Left lobe of liver (tissue), 2 donors: ENCODE measurements around the gene MDC1. TPM values are rescaled to one million over a fixed set of nuclear protein-coding genes. Genes with fewer than 3 reads are reported as not detected.
"Not testable (repeated sequence)": the region's sequence is repeated elsewhere in the genome, so short reads cannot be mapped to it uniquely, and the experiment has no call there.

Experiments
- ATAC-seq: fragments of 200-7000 bp; cut with Tn5 transposase; one replicate; pipeline ENCODE4 v1.9.1; 2020; ENCODE audit warnings: mild to moderate bottlenecking, moderate library complexity
- DNase-seq: peaks from one replicate; pipeline ENCODE4 v3.0.0-alpha.2; 2020; ENCODE audit warnings: low spot score
- total RNA-seq: library from RNA; stranded (reverse); gene quantifications from one replicate; pipeline ENCODE4 v1.2.1, GENCODE V29; 2021
- donor health status: DM: no; HTN: no; CAD: no; lungs with moderate emphysema.
- donor health status: DM: no; HTN: yes; CAD: no.

The MDC1 gene
- total RNA-seq, 1 donor from 2014 or later, result 13.7 TPM

DNA sequence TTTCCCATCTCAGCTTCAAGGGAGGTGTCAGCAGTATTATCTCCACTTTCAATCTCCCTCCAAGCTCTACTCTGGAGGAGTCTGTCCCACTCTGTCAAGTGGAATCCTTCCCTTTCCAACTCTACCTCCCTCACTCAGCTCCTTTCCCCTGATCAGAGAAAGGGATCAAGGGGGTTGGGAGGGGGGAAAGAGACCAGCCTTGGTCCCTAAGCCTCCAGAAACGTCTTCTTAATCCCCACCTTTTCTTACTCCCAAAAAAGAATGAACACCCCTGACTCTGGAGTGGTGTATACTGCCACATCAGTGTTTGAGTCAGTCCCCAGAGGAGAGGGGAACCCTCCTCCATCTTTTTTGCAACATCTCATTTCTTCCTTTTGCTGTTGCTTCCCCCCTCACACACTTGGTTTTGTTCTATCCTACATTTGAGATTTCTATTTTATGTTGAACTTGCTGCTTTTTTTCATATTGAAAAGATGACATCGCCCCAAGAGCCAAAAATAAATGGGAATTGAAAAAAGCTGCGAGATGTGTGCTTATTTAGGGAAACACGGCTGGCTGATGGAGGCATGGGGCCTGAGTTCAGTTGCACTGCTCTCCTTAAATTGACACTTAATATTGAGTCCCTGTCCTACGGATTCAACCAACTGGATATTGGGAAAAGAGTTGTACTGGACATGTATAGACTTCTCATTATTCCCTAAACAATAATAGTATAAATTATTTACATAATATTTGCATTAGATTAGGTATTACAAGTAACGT is 8.0 kb upstream of the MDC1 start:
- ATAC-seq (no peak), DNase-seq (no peak)

GRCh38 chr6:30723843-30724741 is 7.0 kb upstream of the MDC1 start:
- not testable (repeated sequence) for ATAC-seq, DNase-seq

DNA sequence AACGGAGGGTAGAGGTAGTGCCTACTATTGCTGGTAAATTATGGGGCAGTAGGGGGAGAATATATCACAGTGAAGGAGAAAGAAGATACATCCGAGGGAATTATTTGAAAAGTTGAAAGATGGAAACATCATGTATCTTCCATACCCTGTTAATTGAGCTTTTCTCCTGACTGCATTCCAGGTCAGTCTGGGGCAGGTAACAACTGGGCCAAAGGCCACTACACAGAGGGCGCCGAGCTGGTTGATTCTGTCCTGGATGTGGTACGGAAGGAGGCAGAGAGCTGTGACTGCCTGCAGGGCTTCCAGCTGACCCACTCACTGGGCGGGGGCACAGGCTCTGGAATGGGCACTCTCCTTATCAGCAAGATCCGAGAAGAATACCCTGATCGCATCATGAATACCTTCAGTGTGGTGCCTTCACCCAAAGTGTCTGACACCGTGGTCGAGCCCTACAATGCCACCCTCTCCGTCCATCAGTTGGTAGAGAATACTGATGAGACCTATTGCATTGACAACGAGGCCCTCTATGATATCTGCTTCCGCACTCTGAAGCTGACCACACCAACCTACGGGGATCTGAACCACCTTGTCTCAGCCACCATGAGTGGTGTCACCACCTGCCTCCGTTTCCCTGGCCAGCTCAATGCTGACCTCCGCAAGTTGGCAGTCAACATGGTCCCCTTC is 6.2 kb upstream of the MDC1 start:
- DNase-seq, ATAC-seq: not testable (repeated sequence)

- peak; percentile 57 for ATAC-seq
Observed at GRCh38 chr6:30722280-30723112, 5.4 kb upstream of the MDC1 start.

DNA sequence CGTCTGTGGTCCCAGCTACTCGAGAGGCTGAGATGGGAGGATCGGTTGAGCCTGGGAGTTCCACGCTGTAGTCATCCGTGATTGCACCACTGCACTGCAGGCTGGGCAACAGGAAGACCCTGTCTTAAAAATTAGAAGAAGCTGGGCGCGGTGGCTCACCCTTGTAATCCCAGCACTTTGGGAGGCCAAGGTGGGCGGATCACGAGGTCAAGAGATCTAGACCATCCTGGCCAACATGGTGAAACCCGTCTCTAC is 4.9 kb upstream of the MDC1 start:
- DNase-seq, ATAC-seq: not testable (repeated sequence)

More at GRCh38 chr6:30722280-30723112, 5.4 kb upstream of the MDC1 start:
- DNase-seq, result peak; percentile 85

GRCh38 chr6:30721198-30722024 is 4.3 kb upstream of the MDC1 start:
- ATAC-seq (peak; percentile 64), DNase-seq (peak; percentile 91)

DNA sequence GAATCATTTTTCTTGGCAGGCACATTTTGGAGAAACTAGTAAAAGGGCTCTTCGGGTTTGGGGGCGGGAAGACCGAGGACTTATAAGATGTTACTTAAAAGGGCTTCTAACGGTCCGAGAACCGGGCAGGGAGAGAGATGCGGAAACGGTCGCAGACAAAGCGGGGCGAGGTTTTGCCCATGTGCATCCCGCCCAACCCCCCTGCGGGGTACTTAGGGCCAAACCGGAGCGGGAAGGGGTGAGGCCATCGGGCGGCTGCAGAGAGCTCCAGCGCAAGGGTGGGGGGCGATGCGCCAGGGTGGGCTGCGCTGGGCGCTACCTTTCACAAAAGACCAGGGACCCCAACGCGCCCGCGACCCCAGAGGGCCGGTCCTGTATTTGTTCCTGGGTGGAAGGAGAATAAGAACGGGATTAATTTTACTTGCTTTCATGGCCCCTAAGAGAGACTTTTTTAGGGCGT is 3.7 kb upstream of the MDC1 start:
- DNase-seq, result peak; percentile 78
- ATAC-seq, result peak; percentile 15

DNA sequence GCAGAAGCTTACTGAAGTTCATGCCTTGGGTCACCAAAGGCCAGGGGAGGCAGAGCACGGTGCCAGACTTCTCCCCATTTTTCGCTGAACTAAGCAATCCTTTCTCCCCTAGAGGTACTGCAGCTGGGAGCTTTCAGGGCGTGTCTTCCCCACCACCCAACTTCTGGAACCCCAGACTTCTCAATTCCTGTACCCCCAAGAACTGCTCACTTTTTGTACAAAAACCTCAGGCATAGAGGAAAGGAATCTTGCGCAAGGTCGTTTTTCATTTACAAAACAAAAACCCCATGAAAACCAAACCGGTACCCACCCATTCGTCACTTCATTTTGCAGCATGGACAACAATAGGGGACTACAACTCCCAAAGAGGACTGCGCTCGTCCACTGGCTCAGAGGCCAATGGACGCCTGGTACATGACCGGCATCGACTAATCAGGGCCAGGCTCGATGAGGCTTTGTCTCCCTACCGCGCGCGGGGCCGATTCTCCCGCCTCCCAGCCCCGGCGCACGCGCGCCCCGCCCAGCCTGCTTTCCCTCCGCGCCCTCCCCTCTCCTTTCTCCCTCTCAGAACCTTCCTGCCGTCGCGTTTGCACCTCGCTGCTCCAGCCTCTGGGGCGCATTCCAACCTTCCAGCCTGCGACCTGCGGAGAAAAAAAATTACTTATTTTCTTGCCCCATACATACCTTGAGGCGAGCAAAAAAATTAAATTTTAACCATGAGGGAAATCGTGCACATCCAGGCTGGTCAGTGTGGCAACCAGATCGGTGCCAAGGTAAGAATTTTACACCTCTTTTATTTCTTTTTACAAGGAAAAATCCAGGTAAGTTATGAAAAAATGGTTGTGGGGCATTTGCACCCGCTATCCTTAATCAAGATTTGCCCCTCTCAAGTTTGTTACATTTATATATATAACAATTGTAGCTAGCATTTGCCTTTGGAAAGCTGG is 3.0 kb upstream of the MDC1 start, which contains the start of gene TUBB:
TSS of gene TUBB (plus strand) at position 562 of the 947 bp plus-strand sequence. CDS start at position 717, 155 bp downstream.
- ATAC-seq (peak; percentile 72), DNase-seq (peak; percentile 97)

DNA sequence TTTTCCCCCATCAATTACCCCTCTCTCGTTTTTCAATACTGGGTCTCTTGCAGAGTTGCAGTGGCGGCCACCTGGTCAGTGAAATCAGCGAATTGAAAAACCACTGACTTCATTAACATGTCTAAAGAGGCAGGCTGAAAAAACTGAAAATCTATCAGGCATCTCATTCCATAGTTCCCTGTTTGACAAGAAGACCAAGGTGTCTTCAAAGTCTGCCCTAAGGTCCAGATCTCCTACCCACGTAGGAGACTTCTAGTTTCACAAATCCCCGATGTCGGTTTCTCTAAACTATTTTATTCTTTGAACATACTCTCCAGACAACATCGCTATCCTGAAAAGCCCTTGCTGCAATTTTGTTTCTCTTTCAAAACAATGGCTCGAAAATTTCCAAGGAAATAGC is 2.3 kb upstream of the MDC1 start:
- DNase-seq (no peak), ATAC-seq (no peak)

DNA sequence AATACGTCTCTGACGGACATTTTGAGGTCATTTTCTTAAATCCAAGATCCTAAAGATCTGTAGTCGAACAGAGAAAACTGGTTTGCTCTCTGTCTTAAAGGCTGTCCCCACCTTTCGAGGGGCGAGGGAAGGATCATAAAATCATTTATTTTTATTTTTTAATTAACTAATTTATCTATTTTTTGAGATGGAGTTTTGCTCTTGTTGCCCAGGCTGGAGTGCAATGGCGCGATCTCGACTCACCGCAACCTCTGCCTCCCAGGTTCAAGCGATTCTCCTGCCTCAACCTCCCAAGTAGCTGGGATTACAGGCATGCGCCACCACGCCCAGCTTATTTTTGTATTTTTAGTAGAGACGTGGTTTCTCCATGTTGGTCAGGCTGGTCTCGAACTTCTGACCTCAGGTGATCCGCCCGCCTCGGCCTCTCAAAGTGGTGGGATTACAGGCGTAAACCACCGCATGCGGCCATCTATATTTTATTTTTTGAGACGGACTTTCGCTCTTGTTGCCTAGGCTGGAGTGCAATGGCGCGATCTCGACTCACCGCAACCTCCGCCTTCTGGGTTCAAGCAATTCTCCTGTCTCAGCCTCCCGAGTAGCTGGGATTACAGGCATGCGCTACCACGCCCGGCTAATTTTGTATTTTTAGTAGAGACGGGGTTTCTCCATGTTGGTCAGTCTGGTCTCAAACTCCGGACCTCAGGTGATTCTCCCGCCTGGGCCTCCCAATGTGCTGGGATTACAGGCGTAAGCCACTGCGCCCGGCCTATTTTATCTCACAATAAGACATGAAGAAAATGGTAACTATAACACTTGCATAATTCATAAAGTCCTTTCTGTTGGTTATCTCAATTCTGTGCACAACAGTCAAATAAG is 1.0 kb upstream of the MDC1 start:
- not testable (repeated sequence) for ATAC-seq, DNase-seq

GRCh38 chr6:30716879-30717128 is 277 bp downstream of the MDC1 start:
- DNase-seq (no peak), ATAC-seq (no peak)

DNA sequence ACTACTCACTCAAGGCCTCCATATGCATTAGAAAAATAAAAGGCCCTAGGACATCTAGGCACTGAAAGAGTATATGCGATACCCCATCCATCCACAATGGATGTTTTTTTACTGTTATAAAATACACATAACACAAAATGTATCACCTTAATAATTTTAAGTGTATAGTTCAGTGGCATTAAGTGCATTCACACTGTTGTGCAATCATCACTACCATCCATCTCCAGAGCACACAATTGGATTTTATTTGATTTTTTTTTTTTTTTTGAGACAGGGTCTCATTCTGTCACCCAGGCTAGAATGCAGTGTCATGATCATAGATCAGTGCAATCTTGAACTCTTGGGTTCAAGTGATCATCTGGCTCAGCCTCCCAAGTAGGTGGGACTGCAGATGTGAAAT is 2.8 kb downstream of the MDC1 start:
- no peak for ATAC-seq
- no peak for DNase-seq

- no peak for ATAC-seq
- DNase-seq, result no peak
Observed at GRCh38 chr6:30712441-30712945, 4.6 kb downstream of the MDC1 start.

DNA sequence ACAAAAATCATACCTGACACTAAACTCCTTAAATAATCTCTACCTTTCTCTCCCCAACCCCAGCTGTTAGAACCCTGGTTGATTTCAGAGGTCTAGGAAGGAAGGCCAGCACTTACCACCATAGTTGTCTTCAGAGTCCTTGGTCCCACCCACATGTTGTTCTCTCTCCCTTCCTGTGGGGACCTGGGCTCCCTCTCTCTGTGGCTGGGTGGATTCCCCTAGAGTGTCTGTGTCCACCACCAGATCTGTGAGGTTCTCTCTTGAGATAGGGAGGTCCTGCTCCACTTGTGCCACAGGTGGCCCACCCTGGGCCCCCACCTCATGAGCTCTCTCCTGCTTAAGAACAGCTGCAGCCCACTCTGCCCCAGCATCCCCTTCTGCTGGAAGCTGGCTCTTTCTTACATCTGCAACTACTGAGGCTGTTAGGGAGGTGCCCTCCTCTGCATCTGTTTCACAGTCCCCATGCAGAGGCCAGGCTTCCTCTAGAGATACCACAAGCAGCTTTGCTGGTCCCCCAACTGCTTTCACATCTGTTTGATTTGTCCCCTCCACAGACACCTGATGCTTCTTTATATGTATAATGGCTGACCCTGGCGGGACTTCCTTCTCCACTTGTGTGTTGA is 5.2 kb downstream of the MDC1 start:
- no peak for DNase-seq
- ATAC-seq, result no peak

- ATAC-seq (peak; percentile 87), DNase-seq (no peak)
Observed at GRCh38 chr6:30709101-30709868, 7.8 kb downstream of the MDC1 start.

DNA sequence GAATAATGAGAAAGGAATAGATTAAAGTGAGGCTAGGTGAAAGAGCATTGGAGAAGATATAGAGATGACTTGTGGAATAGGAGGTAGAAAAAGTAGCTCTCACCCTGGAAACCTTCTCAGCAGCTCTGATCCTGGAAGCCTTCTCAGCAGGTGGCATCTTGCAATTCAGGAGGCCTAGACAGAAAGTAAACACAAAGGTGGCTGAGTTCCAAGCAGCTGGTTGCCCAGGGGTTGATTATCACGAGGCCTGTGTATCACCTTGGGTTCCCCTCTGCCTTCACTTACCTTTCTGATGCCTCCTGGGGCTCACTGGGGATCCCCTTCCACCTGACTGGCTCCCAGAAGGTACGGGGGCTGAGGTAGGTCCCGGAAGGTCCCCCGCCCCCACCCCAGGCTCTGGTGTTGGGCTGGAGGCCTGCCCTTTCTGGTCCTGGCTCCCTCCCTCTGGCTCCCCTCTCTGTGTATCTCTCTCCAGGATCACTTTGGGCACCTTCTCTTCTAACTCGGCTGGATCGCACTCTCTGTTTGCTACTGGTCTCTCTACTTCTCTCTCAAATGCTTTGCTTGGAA is 9.7 kb downstream of the MDC1 start:
- ATAC-seq, result peak; percentile 28
- no peak for DNase-seq
